Osteocyte (in vitro differentiated cells): ENCODE measurements around the gene ZNF280B. TPM values are rescaled to one million over a fixed set of nuclear protein-coding genes. Genes with fewer than 3 reads are reported as not detected.

Experiments used
- DNase-seq: peaks from one replicate; pipeline ENCODE4 v3.0.0; 2021; ENCODE audit warnings: mixed read lengths; ENCODE audit not compliant: unreplicated experiment; ENCODE audit errors: extremely low spot score
- H3K27ac Mint-ChIP-seq: one replicate; pipeline ENCODE4 v1.8.0; 2021; ENCODE audit warnings: mild to moderate bottlenecking, mixed read lengths; ENCODE audit not compliant: unreplicated experiment
- H3K27me3 Mint-ChIP-seq: one replicate; pipeline ENCODE4 v1.8.0; 2021; ENCODE audit warnings: mixed read lengths; ENCODE audit not compliant: unreplicated experiment
- H3K36me3 Mint-ChIP-seq: one replicate; pipeline ENCODE4 v1.8.0; 2021; ENCODE audit warnings: mixed read lengths; ENCODE audit not compliant: unreplicated experiment
- H3K4me1 Mint-ChIP-seq: one replicate; pipeline ENCODE4 v1.8.0; 2021; ENCODE audit warnings: mixed read lengths; ENCODE audit not compliant: unreplicated experiment
- H3K4me3 Mint-ChIP-seq: one replicate; pipeline ENCODE4 v1.8.0; 2021; ENCODE audit warnings: mild to moderate bottlenecking, moderate library complexity, mixed read lengths; ENCODE audit not compliant: unreplicated experiment
- H3K9me3 Mint-ChIP-seq: one replicate; pipeline ENCODE4 v1.8.0; 2021; ENCODE audit warnings: mixed read lengths; ENCODE audit not compliant: unreplicated experiment
- total RNA-seq: library from RNA; stranded (reverse); gene quantifications from 2 replicates; pipeline ENCODE4 v1.2.1, GENCODE V29; 2021
- TF ChIP-seq, protein P1 (sequence below): fragments of 200-600 bp; sonication (generic); IDR thresholded peaks from 2 replicates; pipeline ENCODE4 v1.5.0; 2021; ENCODE audit warnings: antibody characterized with exemption, mild to moderate bottlenecking, moderate library complexity

Gene ZNF280B
- total RNA-seq, 1 donor from 2014 or later, result 2.1 TPM

DNA sequence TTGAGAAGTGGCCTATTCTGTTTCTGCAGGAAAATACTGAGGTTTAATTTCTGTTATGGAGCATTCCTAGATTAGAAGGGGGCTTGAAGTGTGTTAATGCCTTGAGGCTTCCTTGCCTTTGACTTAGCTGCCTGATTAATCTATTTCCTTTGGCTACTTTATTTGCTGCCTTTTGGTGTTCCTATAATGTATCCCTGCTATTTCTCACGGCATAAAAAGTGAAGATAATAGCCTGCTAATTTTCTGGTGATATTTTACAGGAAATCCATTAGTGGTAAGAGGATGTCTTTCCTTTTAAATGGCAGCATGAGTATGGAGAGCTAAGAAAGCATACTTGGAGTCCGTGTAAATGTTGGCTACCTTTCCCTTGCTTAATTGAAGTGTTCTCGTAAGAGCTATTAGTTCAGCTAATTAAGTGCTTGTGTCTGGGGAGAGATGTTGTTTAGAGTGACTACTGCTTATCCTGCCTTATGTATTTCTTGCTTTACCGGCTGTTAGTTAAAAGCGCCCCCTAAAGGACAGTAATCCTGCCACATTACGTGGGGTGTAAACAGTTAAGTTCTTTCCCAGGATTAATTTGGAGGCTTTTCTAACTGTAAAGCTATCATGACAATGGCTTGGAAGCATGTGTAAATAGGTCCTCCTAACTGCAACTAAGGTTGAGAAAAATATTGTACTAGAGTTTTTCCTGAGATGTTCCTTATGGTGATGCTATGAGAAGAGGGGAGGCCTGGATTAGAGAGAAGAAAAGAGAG is 45.6 kb downstream of the ZNF280B start:
- no peak for DNase-seq
- H3K36me3 Mint-ChIP-seq, result no peaks in the 10 kb centered on the region
- H3K4me1 Mint-ChIP-seq, result no peaks in the 10 kb centered on the region
- no peak overlapping the region for H3K4me3 Mint-ChIP-seq
- H3K9me3 Mint-ChIP-seq, result peaks cover 4% of the 10 kb centered on the region
- H3K27me3 Mint-ChIP-seq, result peaks cover 28% of the 10 kb centered on the region
- H3K27ac Mint-ChIP-seq, result no peak overlapping the region
- TF ChIP-seq, protein P1, sequence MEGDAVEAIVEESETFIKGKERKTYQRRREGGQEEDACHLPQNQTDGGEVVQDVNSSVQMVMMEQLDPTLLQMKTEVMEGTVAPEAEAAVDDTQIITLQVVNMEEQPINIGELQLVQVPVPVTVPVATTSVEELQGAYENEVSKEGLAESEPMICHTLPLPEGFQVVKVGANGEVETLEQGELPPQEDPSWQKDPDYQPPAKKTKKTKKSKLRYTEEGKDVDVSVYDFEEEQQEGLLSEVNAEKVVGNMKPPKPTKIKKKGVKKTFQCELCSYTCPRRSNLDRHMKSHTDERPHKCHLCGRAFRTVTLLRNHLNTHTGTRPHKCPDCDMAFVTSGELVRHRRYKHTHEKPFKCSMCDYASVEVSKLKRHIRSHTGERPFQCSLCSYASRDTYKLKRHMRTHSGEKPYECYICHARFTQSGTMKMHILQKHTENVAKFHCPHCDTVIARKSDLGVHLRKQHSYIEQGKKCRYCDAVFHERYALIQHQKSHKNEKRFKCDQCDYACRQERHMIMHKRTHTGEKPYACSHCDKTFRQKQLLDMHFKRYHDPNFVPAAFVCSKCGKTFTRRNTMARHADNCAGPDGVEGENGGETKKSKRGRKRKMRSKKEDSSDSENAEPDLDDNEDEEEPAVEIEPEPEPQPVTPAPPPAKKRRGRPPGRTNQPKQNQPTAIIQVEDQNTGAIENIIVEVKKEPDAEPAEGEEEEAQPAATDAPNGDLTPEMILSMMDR, result peak; percentile 22

GRCh38 chr22:22461583-22461982 is 47.0 kb downstream of the ZNF280B start:
- DNase-seq, result no peak
- H3K4me3 Mint-ChIP-seq, result no peak overlapping the region
- TF ChIP-seq, protein P1, result no peak
- H3K27me3 Mint-ChIP-seq, result peaks cover 20% of the 10 kb centered on the region
- H3K9me3 Mint-ChIP-seq, result peaks cover 4% of the 10 kb centered on the region
- H3K36me3 Mint-ChIP-seq, result no peaks in the 10 kb centered on the region
- H3K27ac Mint-ChIP-seq, result no peak overlapping the region
- H3K4me1 Mint-ChIP-seq, result no peaks in the 10 kb centered on the region

GRCh38 chr22:22461111-22461510 is 47.4 kb downstream of the ZNF280B start:
- H3K27me3 Mint-ChIP-seq, result peaks cover 15% of the 10 kb centered on the region

GRCh38 chr22:22460635-22461034 is 47.9 kb downstream of the ZNF280B start:
- H3K9me3 Mint-ChIP-seq, result peaks cover 4% of the 10 kb centered on the region

More at GRCh38 chr22:22461111-22461510, 47.4 kb downstream of the ZNF280B start:
- DNase-seq, result no peak
- Mint-ChIP-seq H3K4me1 (no peaks in the 10 kb centered on the region), H3K9me3 (peaks cover 4% of the 10 kb centered on the region), H3K27ac (no peak overlapping the region), H3K4me3 (no peak overlapping the region), H3K36me3 (no peaks in the 10 kb centered on the region)
- TF ChIP-seq, protein P1, result no peak

GRCh38 chr22:22460060-22460459 is 48.5 kb downstream of the ZNF280B start:
- Mint-ChIP-seq H3K36me3 (no peaks in the 10 kb centered on the region), H3K27ac (no peak overlapping the region), H3K27me3 (peaks cover 16% of the 10 kb centered on the region), H3K4me1 (no peaks in the 10 kb centered on the region), H3K9me3 (peaks cover 4% of the 10 kb centered on the region), H3K4me3 (no peak overlapping the region)
- TF ChIP-seq, protein P1, result no peak
- no peak for DNase-seq

More at GRCh38 chr22:22460635-22461034, 47.9 kb downstream of the ZNF280B start:
- no peak overlapping the region for H3K4me3 Mint-ChIP-seq
- TF ChIP-seq, protein P1, result no peak
- no peaks in the 10 kb centered on the region for H3K36me3 Mint-ChIP-seq
- peaks cover 16% of the 10 kb centered on the region for H3K27me3 Mint-ChIP-seq
- DNase-seq, result no peak
- H3K27ac Mint-ChIP-seq, result no peak overlapping the region
- no peaks in the 10 kb centered on the region for H3K4me1 Mint-ChIP-seq
